ENCODE results near the gene MVP. TPM values are rescaled to one million over a fixed set of nuclear protein-coding genes. Genes with fewer than 3 reads are reported as not detected.

MVP gene
- total and polyA plus RNA-seq, 10 donors: 72.3 to 200 (median 152) TPM

GRCh38 chr16:29806099-29806579 is 14.1 kb upstream of the MVP start, which contains the start of gene MAZ:
TSS of gene MAZ (plus strand) at chr16:29806529. CDS start at chr16:29806702, 173 bp downstream.
- TF ChIP-seq CTCF (IDR thresholded peaks at IDR 0.05 in 8 of 11, conservative IDR thresholded peaks at IDR 0.05 in 3 of 11) (no peak), POLR2A (IDR thresholded peaks at IDR 0.05) (no peak), POLR2AphosphoS5 (IDR thresholded peaks at IDR 0.05) (no peak)
- H3K9me3 ChIP-seq: no peaks in the 10 kb centered on the region
- H3K36me3 ChIP-seq: peaks cover 0 to 50% (median 19%) of the 10 kb centered on the region in 6 donors
- H3K27ac ChIP-seq: peak within 1 kb of the TSS; percentile 97 to 100 (median 98)
- H3K4me1 ChIP-seq: peaks cover 39 to 57% (median 54%) of the 10 kb centered on the region in 6 donors
- DNase-seq: peak; percentile 93
- H3K4me3 ChIP-seq: peak within 1 kb of the TSS; percentile 64 to 92 (median 74)
- intact Hi-C loops (cut with DNase I; ENCODE audit: low total_unique reads): no loop called here
- WGBS, 5 donors: 2 to 4% (median 3%) methylated on average over 8 to 53 of the region's 67 CpGs; no CpG with 5 or more reads in 2 of the 5 donors
- H3K27me3 ChIP-seq (replicated peaks in 1 of 7): no peaks in the 10 kb centered on the region

- Histone ChIP-seq H3K9me3 (no peaks in the 10 kb centered on the region), H3K36me3 (peaks cover 0 to 44% (median 19%) of the 10 kb centered on the region in 6 donors), H3K27ac (peak overlapping the region; percentile 88 to 100 (median 94)), H3K4me1 (peaks cover 46 to 64% (median 61%) of the 10 kb centered on the region in 6 donors), H3K4me3 (peak overlapping the region; percentile 45 to 92 (median 56)), H3K27me3 (replicated peaks in 1 of 7) (peaks cover 0 to 7% (median 3%) of the 10 kb centered on the region in 7 donors)
- intact Hi-C loops (cut with DNase I; ENCODE audit: low total_unique reads): no loop called here
- no peak for TF ChIP-seq POLR2AphosphoS5 (IDR thresholded peaks at IDR 0.05)
- TF ChIP-seq CTCF (IDR thresholded peaks at IDR 0.05 in 8 of 11, conservative IDR thresholded peaks at IDR 0.05 in 3 of 11): no peak
- TF ChIP-seq POLR2A (IDR thresholded peaks at IDR 0.05): no peak
- 0 to 1% (median 0%) methylated on average over 12 to 99 of the region's 99 CpGs for WGBS, 5 donors
- DNase-seq: peak; percentile 93
These were observed 13.4 kb upstream of the MVP start for GRCh38 chr16:29806641-29807425.

- H3K27ac ChIP-seq: peak overlapping the region; percentile 88 to 100 (median 94)
- H3K36me3 ChIP-seq: peaks cover 0 to 36% (median 19%) of the 10 kb centered on the region in 6 donors
- peak overlapping the region; percentile 45 to 92 (median 56) for H3K4me3 ChIP-seq
- 0 to 1% (median 0%) methylated on average over 17 to 69 of the region's 69 CpGs for WGBS, 5 donors
- no peaks in the 10 kb centered on the region for H3K9me3 ChIP-seq
- TF ChIP-seq POLR2AphosphoS5 (IDR thresholded peaks at IDR 0.05) (peak; percentile 87 to 94 (median 90)), CTCF (IDR thresholded peaks at IDR 0.05 in 8 of 11, conservative IDR thresholded peaks at IDR 0.05 in 3 of 11) (peak in 9 of 11 experiments; percentile 24 to 69 (median 43)), POLR2A (IDR thresholded peaks at IDR 0.05) (peak in 1 of 3 donors; percentile 5)
- H3K4me1 ChIP-seq: peaks cover 52 to 72% (median 69%) of the 10 kb centered on the region in 6 donors
- H3K27me3 ChIP-seq (replicated peaks in 1 of 7): peaks cover 0 to 14% (median 10%) of the 10 kb centered on the region in 7 donors
- intact Hi-C loops (cut with DNase I; ENCODE audit: low total_unique reads): no loop called here
- DNase-seq: peak; percentile 97
These were observed 12.6 kb upstream of the MVP start for GRCh38 chr16:29807426-29808218.

Data from spleen (tissue), 11 donors.